GM19438 (cell line): ENCODE results near the gene ADGRE3.

Experiments
- ATAC-seq: cut with Tn5 transposase; IDR thresholded peaks from one replicate; pipeline ENCODE4 v1.9.1; 2021; ENCODE audit warnings: low read depth; ENCODE audit not compliant: unreplicated experiment

The ADGRE3 gene, protein sequence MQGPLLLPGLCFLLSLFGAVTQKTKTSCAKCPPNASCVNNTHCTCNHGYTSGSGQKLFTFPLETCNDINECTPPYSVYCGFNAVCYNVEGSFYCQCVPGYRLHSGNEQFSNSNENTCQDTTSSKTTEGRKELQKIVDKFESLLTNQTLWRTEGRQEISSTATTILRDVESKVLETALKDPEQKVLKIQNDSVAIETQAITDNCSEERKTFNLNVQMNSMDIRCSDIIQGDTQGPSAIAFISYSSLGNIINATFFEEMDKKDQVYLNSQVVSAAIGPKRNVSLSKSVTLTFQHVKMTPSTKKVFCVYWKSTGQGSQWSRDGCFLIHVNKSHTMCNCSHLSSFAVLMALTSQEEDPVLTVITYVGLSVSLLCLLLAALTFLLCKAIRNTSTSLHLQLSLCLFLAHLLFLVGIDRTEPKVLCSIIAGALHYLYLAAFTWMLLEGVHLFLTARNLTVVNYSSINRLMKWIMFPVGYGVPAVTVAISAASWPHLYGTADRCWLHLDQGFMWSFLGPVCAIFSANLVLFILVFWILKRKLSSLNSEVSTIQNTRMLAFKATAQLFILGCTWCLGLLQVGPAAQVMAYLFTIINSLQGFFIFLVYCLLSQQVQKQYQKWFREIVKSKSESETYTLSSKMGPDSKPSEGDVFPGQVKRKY

DNA sequence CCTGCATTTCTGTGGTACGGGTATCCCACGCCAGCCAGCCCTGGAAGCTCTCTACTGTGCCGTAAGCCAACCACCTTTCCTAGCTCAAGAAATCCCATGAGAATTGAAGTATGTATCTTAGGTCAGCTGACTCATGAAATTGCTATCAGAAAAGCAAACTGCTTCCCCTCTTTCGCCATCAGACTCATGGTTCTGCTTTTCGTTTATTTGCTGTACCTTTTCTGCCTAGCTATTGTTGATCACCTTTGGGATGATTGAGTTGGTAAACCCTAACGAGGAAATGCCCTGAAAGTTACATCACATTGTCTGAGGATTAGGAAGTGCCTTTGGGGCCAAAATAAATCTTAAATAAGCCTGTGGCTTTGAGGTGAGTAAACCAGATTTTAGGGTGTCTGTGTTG lies at the start of gene ADGRE3:
ADGRE3 (minus strand) TSS at position 81 of the 400 bp plus-strand sequence; CDS start at position 7, 74 bp downstream.
- no peak for ATAC-seq

DNA sequence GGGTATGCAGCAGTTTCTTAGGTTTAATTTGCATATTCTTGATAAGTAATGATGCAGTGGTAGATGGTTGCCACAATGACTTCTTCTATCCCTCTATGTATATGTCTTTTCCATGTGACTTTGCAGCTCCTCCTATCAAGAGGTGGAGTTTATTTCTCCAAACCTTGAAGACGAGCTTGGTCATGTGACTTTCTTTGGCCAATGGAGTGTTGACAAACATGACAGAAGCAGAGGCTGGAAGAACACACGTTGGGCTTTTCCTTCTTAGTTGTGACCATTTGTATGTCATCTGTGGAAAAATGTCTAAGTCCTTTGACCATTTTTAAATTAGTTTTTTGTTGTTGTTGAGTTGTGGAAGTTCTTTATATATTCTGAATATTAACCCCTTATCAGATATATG lies 47.5 kb upstream of the ADGRE3 start:
- no peak for ATAC-seq

DNA sequence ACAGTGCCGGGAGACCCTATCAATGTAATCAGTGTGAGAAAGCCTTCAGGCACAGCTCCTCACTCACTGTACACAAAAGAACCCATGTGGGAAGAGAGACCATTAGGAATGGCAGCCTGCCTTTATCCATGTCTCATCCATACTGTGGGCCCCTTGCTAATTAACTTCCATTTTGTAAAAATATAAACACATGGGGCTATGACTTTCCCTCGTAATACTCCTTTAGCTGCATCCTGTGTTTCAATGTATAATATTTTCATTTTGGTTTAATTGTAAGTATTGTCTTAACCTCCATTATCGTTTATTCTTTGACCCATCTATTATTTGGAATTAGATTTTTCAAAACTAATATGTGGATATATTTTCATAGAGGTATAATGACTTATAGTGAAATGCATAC lies 44.5 kb upstream of the ADGRE3 start:
- no peak for ATAC-seq

DNA sequence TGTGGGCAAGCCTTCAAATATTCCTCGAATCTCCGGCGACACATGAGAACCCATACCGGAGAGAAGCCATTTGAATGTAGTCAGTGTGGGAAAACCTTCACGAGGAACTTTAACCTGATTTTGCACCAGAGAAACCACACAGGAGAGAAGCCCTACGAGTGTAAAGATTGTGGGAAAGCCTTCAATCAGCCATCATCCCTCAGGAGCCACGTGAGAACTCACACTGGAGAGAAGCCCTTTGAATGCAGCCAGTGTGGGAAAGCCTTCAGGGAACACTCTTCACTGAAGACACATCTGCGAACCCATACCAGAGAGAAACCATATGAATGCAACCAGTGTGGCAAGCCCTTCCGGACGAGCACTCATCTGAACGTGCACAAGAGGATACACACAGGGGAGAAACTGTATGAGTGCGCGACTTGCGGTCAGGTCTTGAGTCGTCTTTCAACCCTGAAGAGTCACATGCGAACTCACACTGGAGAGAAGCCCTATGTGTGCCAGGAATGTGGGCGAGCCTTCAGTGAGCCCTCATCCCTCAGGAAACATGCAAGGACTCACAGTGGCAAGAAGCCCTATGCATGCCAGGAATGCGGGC lies 44.0 kb upstream of the ADGRE3 start:
- no peak for ATAC-seq

DNA sequence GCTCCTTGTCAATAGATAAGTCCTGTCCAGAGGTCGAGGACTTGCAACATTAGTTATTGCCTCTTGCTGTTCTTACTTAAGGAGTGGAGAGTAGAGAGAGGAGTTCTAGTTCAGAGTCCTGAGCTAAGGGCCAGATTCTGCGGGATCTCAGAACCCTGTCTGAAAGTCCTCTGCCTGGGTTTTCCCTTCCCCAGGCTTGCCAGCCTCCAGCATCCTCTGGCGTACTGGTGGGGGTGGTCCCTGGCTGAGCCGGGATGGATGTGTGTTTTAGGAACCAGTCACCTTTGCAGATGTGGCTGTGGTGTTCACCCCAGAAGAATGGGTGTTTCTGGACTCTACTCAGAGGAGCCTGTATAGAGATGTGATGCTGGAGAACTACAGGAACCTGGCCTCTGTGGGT lies 41.2 kb upstream of the ADGRE3 start:
- ATAC-seq = no peak

DNA sequence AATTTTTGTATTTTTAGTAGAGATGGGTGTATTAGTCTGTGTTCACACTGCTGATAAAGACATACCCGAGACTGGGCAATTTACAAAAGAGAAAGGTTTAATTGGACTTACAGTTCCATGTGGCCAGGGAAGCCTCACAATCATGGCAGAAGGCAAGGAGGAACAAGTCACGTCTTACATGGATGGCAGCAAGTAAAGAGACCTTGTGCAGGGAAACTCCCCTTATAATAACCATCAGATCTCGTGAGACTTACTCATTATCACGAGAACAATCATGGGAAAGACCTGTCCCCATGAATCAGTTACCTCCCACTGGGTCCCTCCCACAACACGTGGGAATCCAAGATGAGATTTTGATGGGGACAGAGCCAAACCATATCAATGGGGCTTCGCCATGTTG lies 29.8 kb upstream of the ADGRE3 start:
- no peak for ATAC-seq

DNA sequence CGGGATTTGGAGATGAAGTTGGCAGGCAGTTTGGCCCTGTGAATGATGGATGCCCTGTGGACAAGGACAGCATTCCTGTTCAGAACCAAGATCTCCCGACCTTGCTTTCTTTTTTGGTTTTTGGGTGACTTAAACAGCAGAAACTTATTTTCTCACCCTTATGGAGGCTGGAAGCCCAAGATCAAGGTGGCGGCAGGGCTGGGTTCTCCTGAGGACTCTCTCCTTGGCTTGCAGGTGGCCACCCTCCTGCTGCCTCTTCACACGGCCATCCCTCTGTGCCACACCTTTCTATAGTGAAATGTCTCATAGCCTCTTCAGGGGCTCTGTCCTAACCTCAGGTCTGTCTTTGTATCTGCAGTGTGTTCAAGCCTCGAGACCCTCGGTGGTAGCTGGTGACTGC lies 29.2 kb upstream of the ADGRE3 start:
- ATAC-seq = no peak

DNA sequence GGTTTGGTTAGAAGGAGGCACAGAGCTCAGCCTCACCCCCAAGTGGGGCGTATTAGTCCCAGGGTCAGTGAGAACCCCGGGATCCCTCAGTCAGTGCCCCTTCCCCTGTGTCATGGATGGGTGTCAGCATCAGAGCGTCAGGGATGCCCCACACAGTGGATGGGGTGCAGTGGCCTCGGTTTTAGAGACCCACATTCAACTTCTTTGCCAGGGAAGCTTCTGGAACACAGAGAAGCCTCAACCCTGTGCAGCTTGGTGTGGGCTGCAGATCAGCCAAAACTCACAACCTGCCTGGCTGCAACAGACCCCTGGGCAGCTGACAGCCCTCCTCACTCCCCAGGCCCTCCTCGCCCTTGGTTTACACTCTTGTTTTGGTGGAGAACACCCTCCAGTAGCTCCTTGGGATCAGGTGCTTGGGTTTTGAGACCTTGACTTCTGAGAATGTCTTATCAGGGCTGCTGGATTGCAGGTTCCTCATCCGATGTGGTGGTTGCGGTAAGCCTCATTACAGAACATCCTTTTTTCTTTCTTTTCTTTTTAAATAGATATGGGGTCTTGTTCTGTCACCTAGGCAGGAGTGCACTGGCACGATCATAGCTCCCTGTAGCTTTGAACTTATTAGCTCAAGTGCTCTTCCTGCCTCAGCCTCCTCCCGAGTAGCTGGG lies 26.2 kb upstream of the ADGRE3 start:
- ATAC-seq = no peak

DNA sequence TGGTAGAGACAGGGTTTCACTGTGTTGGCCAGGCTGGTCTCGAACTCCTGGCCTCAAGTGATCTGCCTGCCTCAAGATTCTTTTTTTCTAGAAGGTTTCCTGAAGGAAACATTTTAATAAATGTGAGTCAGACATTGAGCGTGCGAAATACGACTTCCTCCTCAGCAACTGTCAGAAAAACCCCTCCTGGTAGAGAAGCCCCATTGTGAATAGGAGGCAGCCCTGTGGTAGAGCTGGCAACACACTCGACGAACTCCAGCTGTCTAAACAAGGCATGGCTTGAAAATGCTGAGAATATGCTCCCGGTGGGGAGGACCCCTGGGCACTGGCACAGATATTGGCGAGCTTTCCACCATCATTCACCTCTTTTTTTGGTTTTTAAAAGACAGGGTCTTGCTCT lies 25.0 kb upstream of the ADGRE3 start:
- ATAC-seq = no peak

DNA sequence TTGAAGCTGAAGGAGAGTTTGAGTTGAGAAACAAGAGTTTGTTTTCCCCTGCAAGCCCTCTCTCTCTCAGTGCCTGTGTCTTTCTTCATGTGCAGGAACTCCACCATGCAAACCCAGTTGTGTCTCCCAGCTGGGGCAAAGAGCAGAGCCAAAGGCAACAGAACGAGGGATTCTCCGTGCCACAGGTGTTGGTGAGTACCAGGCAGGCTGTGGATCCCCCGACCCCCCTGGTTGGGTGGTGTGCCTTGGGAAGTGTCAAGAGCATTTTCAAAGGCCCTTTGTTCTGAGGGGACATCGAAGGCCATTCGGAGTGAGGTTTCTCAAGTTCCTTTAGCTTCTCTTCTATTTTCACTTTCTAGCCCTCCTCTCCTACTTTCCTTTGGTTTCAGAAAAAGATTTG lies 20.8 kb upstream of the ADGRE3 start:
- no peak for ATAC-seq

DNA sequence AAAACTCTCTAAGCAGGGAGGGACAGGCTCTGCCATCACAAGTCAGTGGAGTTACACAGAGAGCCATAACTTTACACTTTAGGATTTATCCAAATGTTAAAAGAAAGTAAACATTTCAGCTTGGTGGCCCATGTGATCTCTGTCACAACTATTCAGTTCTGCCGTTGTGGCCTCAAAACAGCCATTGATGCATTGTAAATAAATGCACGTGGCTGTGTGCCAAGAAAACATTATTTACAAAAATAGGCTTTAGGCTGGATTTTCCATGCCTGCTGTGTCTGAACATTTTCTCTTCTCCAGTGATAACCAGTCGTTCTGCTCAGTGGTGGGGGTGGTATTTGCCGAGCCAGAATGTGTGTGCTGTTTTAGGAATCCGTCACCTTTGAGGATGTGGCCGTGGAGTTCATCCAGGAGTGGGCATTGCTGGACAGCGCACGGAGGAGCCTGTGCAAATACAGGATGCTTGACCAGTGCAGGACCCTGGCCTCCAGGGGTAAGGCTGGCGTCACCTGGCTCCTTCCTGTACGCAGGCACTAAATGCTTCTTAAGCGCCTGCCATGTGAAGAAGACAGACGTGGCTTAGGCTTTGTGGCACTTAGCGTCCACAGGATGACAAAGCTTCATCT lies 20.1 kb upstream of the ADGRE3 start:
- no peak for ATAC-seq

DNA sequence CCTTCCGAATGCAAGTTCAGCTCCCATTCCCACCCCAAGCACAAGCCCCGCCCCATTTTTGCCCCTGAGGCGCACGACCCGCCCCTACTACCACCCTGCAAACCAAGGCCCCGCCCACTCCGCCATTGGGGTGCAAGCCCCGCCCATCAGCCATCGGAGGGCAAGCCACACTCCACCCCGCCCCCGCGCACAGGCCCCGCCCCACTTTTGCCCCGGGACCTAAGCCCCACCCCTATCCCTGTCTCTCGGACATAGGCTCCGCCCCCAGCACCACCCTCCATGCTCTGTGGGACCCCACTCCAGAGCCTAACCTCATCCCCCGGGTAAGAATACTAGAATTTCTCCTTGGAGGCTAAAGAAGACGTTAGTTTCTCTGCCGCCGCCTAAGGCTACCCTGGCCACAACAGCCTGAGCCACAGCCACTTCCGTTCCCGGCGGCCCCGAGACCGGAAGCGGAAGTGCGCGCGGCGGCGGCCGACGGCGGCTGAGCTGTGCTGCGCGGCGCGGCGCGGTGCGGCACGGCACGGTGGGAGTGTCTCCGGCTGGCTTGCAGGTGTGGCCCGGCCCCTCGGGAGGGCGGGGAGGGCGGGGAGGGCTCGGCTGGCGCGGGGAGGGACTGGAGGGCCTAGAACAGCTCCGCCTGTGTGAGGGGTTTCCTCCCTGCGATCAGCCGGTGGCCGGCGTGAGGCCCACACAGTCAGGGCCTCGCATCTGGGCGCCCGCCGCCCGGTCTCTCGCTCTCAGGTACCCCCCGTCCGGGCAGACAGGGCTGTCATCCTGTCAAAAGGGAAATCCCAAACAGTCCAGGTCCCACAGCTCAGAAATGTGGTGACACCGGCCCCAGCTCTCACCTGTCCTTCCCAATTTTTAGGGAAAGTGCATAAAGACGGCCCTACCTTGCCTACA lies 15.2 kb upstream of the ADGRE3 start, which contains the start of gene ZNF333:
ZNF333 (plus strand) TSS at position 451 of the 906 bp plus-strand sequence. CDS start 3,444 bp downstream, outside the sequence.
- peak; percentile 90 for ATAC-seq

DNA sequence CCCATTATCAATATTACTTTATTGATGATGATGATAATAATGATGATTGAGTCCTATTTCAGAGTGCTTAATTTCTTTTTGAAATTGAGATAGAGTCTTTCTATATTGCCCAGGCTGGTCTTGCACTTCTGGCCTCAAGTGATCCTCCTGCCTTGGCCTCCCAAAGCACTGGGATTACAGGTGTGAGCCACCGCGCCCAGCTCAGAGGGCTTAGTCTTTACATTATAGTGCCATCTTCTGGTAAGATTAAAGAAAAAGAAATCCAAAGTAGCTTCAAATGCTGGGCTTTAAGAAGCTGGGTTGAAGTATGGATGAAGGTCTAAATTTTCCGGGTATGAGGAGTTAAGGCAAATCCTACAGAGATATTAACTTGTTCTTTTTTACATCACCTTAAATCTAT lies 11.8 kb upstream of the ADGRE3 start:
- no peak for ATAC-seq

DNA sequence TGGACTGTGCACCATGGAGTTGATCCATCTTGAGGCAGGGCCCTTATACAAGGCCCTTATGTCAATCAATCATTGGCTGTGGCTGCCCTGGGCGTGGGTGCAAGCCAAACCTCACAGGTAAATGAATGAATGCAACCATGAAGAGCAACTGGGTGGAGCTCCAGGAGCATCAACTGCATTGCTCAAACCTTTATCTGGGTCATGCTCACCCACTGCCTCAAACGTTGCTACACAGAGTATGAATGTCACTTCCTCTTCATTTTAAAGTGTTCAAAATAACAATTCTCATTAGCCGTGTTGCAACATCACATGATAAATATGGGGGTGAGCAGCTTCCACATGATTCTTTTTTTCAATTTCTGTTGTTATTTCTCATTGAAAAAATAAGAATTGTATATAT lies 8.8 kb upstream of the ADGRE3 start:
- no peak for ATAC-seq

DNA sequence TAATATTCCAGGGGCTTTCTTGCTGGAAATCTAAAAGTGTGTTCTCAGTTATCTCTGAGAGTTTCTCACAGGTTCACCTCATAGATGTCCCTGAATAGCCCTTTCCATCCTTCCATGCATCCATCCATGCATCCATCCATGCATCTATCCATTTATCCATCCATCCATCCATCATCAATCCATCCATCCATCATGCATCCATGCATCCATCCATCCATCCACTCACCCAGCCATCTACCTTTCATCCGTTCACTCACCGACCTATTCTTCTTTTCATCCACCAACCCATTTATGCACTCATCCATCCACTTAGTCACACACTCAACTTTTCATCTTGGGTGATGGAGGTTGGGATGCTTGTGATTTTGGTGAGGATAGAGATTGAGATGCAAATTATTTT lies 7.4 kb upstream of the ADGRE3 start:
- ATAC-seq = no peak

DNA sequence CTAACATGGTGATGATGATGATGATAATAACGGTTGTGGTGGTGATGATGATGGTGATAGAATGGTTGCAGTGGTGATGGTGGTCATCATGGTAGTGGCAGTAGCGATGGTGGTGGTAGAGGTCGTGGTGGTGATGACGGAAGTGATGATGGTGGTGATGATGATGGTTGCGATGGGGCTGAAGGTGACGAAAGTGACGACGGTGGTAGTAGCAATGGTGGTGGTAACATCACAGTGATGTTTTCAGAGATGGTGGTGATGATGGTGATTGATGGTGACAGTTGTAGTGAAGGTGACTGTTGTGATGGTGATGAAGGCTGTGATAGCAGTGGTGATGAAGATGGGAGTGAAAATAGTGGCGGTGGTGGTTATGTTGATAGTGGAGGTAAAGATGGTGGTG lies 3.6 kb upstream of the ADGRE3 start:
- ATAC-seq = no peak

DNA sequence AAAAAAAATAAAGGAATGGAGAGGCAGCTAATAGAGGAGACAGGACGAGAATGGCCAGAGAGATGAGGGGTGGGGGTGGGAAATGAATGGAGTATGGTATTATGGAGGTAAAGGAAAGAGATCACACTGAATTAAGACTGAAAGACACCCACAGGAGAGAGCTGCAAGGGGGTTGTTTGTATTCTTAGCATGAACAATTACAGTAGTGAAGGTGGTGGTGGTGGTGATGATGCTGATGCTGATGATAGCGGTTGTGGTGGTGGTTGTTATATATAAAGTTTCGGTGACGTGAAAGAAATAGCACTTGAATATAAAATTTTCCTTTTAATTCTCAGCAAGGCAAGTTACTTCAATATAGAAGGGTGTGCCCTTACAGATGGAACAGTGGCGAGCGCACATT lies 2.8 kb upstream of the ADGRE3 start:
- ATAC-seq = no peak

DNA sequence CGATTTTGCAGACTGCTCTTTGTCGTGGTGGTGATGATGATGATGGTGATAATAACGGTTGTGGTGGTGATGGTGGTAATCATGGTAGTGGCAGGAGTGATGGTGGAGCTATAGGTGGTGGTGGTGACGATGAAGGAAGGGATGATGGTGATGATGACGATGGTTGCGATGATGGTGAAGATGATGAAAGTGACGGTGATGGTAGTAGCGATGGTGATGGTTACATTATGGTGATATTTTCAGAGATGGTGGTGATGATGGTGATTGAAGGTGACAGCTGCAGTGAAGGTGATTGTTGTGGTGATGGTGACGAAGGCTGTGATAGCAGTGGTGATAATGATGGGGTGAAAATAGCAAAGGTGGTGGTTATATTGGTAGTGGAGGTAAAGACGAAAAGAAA lies 2.1 kb upstream of the ADGRE3 start:
- ATAC-seq = no peak

DNA sequence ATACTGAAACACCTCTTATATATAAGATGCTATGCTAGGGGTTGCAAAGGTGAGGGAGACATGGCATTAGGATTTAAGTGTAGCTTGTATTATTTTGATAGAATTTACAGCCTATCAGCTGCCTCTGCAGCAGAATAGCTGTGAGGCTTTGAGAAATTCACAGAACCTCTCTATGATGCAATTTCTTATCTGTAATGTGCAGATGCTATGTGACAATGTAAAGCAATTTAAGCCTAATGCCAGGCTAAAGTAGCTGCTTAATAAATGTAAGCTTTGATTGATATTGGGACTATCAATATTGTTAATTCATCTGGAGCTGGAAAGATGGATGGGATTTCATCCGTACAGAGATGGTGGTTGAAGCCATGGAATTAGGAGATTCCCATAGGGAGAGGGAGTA lies 1.6 kb downstream of the ADGRE3 start:
- ATAC-seq = no peak
